Stimulated activated CD4-positive, alpha-beta T cell treated with anti-CD3 and anti-CD28 coated beads, TNF-alpha, amount 100 ng/mL, for 48 hours (primary cell): ENCODE results near the gene SMARCA4.
A peak's percentile ranks its signal among the peaks of the same experiment; 100 is the strongest.
"Not testable (repeated sequence)": the region's sequence is repeated elsewhere in the genome, so short reads cannot be mapped to it uniquely, and the experiment has no call there.

Source experiments
- DNase-seq, 3 donors: peaks; one replicate each; pipeline ENCODE4 v3.0.0-alpha.2; 2020; ENCODE audit warnings: low read depth in 3 of 3

Gene SMARCA4

DNA sequence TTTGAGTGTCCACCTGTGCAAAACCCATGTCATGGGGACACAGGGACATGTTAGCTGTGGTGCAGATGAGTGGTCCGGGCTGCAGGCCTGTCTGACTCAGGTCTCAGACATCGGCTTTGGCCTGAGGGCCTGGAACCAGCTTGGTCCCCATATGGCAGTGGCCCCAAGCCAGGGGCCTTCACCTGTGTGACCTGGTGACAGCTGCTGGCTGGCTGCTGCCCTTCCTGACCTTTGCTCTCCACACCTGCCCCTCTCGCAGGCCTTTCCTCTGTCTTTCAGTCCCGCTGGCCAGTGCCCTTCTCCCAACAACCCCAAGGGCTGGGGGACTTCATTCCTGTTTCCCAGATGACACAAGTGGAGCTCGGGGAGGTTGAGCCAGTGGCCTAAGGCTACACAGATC lies 105.5 kb downstream of the SMARCA4 start:
- DNase-seq = no peak

DNA sequence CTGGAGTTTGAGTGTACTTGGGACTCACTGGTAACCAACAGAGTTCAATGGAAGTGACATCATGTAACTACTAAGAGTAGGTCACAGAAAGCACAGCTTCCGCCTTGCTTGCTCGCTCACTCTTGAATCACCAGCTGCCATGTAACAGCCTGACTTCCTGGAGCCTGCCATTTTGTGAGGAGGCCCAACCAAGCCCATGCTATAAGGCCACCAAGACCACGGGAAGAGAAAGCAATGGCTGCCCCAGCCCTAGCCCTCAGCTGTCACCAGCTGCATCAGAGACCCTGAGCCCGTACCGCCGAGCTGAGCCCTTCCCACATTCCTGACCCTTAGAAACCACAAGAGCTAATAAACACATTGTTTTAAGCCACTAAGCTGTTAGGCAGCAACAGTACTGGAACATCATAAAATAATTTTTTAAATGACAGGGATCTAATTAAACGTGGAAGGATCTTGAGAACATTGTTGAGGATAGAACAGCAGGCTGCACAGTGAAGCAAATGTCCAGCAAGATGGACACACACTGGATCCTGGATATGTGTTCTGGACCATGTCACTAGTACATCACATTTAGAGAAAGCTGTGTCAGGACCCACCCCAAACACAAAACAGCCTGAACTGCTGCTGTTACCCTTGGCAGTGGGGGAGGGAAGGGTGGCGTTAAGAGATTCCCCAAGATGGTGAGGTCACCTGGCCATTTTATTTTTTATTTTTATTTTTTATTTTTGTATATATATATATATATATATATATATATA lies 106.7 kb downstream of the SMARCA4 start:
- no peak for DNase-seq

DNA sequence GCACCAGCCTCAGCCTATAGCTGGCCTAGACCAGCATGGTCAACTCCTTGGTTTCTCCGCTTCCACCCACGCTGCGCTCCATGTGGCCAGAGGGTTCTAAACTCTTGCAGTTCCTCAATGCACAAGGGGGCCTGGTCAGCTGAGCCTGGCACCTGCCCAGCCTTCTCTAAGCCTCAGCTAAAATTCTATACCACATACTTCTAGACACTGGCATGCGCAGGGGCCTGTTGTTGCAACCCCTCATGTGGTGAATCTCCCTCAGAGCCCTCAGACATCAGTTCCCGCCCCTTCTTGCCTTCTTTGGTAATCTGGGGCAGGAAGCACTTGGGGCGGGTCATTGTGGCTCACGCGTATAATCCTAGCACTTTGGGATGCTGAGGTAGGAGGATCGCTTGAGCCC lies 108.7 kb downstream of the SMARCA4 start:
- no peak for DNase-seq

DNA sequence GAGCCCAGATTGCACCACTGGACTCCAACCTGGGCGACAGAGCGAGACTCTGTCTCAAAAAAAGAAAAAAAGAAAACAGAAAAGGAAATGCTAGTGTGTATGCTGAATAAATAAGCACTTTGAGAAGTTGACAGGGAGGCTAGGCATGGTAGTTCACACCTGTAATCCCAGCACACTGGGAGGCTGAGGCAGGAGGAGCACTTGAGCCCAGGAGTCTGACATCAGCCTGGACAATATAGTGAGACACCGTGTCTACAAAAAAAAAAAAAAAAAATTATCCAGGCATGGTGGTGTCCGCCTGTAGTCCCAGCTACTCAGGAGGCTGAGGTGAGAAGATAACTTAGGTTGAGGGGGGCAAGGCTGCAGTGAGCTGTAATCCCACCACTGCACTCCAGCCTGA lies 109.3 kb downstream of the SMARCA4 start:
- DNase-seq = no peak

DNA sequence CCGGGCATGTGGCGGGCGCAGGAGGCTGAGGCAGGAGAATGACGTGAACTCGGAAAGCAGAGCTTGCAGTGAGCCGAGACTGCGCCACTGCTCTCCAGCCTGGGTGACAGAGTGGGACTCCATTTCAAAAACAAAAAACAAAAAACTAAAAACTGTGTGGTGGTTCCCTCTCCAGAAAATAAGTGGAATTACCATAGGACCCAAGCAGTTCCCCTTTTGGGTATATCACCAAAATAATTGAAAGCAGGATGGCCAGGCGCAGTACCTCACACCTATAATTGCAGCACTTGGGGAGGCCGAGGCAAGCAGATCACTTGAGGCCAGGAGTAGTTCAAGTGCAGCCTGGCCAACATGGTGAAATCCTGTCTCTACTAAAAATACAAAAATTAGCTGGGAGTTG lies 112.7 kb downstream of the SMARCA4 start:
- no peak for DNase-seq

DNA sequence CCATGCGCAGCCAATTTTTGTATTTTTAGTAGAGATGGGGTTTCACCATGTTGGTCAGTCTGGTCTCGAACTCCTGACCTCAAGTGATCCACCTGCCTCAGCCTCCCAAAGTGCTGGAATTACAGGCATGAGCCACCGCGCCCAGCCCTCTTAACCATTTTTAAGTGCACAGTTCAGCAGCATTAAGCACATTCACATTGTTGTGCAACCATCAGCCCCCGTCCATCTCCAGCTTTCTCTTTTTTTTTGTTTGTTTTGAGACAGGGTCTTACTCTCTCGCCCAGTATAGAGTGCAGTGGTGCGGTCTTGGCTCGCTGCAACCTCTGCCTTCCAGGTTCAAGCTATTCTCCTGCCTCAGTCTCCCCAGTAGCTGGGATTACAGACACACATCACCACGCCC lies 116.0 kb downstream of the SMARCA4 start:
- not testable (repeated sequence) for DNase-seq

DNA sequence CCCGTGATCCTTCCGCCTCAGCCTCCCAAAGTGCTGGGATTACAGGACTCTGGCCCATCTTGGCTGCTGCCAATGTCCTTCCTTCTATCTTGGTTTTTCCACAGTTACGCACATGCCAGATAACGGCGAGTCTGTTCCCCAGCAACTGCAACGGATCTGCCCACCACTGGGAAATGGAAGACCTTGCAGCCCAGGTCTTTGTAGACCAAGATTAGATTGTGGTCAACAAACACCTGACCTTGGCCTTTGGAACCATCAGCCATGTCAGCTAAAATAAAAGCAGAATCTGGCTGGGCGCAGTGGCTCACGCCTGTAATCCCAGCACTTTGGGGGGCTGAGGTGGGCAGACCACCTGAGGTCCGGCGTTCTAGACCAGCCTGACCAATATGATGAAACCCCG lies 118.1 kb downstream of the SMARCA4 start:
- no peak for DNase-seq

DNA sequence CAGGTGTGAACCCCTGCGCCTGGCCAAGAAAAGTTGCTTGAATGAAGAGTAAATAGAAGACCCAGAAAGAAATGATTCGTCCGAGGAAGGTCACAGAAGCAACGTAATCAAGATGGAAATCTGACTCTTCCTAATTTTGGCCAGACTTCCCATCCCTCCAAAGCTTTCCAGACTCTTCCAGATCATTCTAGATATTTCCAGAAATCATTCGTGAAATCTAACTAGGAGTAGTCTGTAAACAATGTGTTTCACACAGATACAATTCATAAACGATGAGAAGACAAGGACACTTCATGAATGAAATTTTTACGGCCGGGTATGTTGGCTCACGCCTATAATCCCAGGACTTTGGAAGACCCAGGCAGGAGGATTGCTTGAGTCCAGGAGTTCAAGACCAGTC lies 119.2 kb downstream of the SMARCA4 start:
- no peak for DNase-seq

DNA sequence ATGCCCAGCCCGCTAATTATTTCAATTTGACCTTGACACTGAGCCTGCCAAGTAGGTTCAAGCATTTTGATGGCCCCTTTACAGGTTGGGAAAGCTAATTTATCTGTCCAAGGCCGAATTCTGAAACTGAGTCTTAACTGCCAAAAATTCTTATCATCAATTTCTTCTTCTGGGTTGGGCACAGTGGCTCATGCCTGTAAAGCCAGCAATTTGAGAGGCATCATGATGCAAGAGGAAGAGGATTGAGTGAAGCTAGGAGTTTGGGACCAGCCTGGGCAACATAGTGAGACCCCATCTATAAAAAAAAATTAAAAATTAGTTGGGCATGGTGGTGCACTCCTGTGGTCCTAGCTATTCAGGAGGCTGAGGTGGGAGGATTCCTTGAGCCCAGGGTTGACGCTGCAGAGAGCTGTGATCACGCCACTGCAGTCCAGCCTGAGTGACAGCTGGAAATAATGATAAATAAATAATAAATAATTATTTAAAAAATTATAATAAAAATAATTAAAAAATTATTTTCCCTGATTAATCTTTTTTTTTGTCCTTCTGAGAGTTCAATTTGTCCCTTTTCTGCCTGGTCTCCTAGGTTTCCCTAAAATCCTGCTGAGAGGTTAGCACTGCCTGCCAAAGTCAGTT lies 127.2 kb downstream of the SMARCA4 start:
- no peak for DNase-seq

DNA sequence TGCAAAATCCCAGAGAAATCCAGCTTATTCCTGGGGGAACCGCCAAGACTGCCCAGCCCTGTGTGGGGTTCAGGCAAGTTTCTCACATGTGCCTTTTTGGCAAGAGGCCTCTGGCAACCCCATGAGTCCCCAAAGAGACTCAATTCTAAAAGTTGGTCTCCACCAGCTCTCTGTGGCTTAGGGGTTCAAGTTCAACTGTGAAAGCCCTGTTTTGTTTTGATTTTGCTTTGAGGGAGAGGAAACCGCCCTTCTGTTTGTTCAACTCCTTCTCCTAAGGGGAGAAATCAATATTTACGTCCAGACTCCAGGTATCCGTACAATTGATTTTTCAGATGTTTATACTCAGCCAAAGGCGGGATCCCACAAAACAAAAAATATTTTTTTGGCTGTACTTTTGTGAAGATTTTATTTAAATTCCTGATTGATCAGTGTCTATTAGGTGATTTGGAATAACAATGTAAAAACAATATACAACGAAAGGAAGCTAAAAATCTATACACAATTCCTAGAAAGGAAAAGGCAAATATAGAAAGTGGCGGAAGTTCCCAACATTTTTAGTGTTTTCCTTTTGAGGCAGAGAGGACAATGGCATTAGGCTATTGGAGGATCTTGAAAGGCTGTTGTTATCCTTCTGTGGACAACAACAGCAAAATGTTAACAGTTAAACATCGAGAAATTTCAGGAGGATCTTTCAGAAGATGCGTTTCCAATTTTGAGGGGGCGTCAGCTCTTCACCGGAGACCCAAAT lies 127.8 kb downstream of the SMARCA4 start:
- no peak for DNase-seq

DNA sequence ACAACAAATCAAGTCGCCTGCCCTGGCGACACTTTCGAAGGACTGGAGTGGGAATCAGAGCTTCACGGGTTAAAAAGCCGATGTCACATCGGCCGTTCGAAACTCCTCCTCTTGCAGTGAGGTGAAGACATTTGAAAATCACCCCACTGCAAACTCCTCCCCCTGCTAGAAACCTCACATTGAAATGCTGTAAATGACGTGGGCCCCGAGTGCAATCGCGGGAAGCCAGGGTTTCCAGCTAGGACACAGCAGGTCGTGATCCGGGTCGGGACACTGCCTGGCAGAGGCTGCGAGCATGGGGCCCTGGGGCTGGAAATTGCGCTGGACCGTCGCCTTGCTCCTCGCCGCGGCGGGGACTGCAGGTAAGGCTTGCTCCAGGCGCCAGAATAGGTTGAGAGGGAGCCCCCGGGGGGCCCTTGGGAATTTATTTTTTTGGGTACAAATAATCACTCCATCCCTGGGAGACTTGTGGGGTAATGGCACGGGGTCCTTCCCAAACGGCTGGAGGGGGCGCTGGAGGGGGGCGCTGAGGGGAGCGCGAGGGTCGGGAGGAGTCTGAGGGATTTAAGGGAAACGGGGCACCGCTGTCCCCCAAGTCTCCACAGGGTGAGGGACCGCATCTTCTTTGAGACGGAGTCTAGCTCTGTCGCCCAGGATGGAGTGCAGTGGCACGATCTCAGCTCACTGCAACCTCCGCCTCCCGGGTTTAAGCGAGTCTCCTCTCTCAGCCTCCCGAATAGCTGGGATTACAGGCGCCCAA lies 128.6 kb downstream of the SMARCA4 start, which contains the start of gene LDLR:
TSS of gene LDLR (plus strand) at position 210 of the 760 bp plus-strand sequence. CDS start at position 296, 86 bp downstream.
- DNase-seq = peak; percentile 64 to 79 (median 77)

DNA sequence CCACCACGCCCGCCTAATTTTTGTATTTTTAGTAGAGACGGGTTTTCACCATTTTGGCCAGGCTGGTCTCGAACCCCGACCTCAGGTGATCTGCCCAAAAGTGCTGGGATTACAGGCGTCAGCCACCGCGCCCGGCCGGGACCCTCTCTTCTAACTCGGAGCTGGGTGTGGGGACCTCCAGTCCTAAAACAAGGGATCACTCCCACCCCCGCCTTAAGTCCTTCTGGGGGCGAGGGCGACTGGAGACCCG lies 129.1 kb downstream of the SMARCA4 start:
- not testable (repeated sequence) for DNase-seq

DNA sequence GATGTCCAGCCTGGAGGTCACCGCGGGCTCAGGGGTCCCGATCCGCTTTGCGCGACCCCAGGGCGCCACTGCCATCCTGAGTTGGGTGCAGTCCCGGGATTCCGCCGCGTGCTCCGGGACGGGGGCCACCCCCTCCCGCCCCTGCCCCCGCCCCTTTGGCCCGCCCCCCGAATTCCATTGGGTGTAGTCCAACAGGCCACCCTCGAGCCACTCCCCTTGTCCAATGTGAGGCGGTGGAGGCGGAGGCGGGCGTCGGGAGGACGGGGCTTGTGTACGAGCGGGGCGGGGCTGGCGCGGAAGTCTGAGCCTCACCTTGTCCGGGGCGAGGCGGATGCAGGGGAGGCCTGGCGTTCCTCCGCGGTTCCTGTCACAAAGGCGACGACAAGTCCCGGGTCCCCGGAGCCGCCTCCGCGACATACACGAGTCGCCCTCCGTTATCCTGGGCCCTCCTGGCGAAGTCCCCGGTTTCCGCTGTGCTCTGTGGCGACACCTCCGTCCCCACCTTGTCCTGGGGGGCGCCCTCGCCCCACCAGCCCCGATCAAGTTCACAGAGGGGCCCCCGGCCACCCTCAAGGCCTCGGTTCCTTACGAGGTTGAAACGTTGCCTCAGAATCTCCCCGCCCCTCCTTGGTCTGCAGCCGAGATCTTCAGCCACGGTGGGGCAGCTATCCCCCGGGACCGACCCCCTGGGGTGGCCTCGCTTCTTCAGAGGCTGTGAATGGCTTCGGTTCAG lies 129.6 kb downstream of the SMARCA4 start:
- peak; percentile 96 to 98 (median 97) for DNase-seq

DNA sequence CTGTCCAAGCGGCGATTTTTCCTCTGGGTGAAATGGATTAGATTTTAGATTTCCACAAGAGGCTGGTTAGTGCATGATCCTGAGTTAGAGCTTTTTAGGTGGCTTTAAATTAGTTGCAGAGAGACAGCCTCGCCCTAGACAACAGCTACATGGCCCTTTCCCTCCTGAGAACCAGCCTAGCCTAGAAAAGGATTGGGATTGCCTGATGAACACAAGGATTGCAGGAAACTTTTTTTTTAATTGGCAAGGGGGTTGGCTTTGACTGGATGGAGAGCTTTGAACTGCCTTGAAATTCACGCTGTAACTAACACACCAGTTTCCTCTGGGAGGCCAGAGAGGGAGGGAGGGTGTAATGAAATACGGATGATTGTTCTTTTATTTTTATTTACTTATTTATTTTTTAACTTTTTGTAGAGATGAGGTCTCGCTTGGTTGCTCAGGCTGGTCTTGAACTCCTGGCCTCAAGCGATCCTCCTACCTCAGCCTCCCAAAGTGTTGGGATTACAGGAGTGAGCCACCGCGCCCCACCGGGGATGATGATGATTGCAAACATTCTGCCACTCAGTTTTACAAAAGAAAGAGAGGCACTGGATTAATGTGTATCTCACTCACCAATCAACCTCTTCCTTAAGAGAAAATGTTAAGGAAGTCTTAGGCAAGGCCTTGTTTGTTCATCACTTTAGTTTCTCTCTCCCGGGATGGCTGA lies 130.3 kb downstream of the SMARCA4 start:
- no peak for DNase-seq

DNA sequence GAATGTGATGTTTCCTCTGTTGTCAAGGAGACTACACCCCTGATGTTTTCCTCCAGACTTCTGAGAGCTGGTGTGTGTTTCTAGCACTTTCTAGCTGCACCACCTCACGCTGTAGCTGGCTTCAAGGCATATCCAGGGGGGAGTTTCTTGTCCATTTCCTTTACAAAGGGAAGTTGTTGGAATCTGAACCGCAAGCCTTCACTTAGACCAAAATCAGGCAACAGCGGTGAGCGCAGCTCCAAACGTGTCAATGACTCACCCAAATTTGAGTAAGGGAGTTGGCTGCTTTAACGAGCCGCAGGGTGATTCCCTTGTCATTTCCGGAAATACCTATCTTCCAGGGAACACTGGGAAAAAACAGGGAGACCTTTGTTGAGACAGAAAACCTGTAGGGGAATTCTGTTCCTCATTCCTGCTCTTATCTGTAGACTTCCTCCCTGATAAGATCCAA lies 130.9 kb downstream of the SMARCA4 start:
- no peak for DNase-seq

DNA sequence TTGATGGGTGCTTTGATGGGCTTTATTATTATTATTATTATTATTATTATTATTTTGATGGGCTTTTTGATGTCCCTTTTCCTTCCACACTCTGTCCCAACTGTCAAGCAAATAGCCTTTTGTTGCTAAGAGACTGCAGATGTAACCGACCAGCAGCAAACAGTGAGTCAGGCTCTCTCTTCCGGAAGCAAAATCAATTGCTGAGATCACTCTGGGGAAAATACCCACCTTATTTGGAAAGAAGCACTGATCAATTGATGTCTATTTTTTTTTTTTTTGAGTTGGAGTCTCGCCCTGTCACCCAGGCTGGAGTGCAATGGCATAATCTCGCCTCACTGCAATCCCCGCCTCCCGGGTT lies 131.3 kb downstream of the SMARCA4 start:
- no peak for DNase-seq

DNA sequence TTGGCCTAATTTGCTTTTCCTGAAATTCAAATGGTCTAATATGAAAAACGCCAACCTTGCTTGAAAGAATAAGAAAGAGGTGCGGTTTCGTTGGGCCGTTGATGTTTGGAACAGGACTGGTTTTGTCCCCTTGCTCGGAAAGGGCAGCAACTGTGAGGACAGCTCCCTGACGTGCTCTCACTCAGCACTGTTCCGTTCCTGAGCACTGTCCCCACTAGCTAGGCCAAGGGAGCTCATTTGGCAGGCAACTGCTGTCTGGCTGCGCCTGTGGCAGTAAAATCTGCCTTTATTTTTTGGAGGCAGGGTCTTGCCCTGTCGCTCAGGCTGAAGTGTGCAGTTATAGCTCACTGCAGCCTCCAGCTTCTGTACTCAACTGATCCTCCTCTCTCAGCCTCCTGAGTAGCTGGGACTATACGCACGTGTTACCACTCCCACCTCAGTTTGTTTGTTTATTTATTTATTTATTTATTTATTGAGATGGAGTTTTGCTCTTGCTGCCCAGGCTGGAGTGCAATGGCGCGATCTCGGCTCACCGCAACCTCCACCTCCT lies 132.9 kb downstream of the SMARCA4 start:
- DNase-seq = no peak

DNA sequence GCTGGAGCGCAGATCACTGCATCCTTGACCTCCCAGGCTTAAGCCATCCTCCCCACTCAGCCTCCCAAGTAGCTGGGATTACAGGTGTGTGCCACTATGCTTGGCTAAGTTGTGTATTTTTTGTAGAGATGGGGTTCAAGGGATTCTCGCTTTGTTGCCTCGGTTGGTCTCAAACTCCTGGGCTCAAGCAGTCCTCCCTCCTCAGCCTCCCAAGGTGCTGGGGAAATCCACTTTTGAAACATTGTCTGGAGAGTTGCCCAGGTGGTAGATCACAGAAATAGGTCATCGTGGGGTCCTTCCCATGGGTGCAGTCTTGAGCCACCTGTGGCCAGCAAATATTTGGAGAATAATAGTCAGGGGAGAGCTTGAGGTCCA lies 133.7 kb downstream of the SMARCA4 start:
- DNase-seq = no peak

DNA sequence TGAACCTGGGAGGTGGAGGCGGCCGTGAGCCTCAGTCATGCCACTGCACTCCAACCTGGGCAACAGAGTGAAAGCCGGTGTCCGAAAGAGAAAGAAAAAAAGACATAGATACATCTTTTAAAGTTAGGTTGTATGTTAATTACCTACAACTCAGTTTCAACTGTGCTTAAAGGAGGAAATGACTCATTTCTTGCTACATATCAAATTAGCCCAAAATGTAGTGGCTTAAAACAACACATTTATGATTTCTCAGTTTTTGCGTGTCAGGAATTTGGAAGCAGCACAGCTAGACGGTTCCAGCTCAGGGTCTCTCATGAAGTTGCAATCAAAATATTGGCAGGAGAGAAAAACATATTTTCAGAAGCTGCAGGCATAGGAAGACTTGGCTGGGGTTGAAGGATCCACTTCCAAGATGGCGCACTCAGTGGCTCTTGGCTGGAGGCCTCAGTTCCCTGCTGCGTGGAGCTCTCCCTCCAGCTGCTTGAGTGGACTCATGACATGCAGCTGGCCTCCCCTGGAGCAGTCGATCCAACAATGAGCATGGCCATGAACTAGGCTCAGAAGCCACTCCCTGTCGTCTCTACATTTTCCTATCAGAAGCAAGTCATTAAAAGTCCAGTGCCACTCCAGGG lies 135.5 kb downstream of the SMARCA4 start:
- no peak for DNase-seq

DNA sequence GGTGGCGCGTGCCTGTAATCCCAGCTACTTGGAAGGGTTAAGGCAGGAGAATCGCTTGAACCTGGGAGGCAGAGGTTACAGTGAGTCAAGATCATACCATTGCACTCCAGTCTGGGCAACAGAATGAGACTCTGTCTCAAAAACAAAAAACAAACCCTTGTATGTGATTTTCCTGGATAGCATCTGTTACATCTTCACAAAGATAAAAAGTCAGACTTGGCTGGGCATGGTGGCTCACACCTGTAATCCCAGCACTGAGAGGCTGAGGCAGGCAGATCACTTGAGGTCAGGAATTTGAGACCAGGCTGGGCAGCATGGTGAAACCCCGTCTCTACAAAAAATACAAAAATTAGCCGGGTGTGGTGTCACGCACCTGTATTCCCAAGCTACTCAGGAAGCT lies 136.5 kb downstream of the SMARCA4 start:
- not testable (repeated sequence) for DNase-seq
